IPS-20b (cell line): ENCODE results near the gene TMEM220.
"Not testable (repeated sequence)": the region's sequence is repeated elsewhere in the genome, so short reads cannot be mapped to it uniquely, and the experiment has no call there.

Experiments used
- H3K27ac ChIP-seq: one replicate; pipeline ENCODE4 v1.5.1; 2013; ENCODE audit warnings: low read length
- H3K27me3 ChIP-seq: 2 replicates; pipeline ENCODE4 v1.6.1; 2013; ENCODE audit warnings: mild to moderate bottlenecking, low read length, inconsistent platforms; ENCODE audit not compliant: insufficient read depth
- H3K36me3 ChIP-seq: 2 replicates; pipeline ENCODE4 v1.6.1; 2013; ENCODE audit warnings: low read depth, mild to moderate bottlenecking, inconsistent platforms, low read length, moderate library complexity; ENCODE audit not compliant: insufficient read depth
- H3K4me1 ChIP-seq: 2 replicates; pipeline ENCODE4 v1.6.1; 2013; ENCODE audit warnings: mild to moderate bottlenecking, control low read depth, inconsistent platforms, low read length, moderate library complexity; ENCODE audit not compliant: insufficient read depth
- H3K4me3 ChIP-seq: 2 replicates; pipeline ENCODE4 v1.5.1; 2013; ENCODE audit warnings: mild to moderate bottlenecking, low read length, inconsistent platforms
- H3K9ac ChIP-seq: 2 replicates; pipeline ENCODE4 v1.6.1; 2013; ENCODE audit warnings: low read depth, mild to moderate bottlenecking, inconsistent platforms, low read length, moderate library complexity
- H3K9me3 ChIP-seq: 2 replicates; pipeline ENCODE4 v1.6.1; 2013; ENCODE audit warnings: mild to moderate bottlenecking, low read depth, low read length, inconsistent platforms; ENCODE audit not compliant: insufficient read depth

Gene TMEM220

DNA sequence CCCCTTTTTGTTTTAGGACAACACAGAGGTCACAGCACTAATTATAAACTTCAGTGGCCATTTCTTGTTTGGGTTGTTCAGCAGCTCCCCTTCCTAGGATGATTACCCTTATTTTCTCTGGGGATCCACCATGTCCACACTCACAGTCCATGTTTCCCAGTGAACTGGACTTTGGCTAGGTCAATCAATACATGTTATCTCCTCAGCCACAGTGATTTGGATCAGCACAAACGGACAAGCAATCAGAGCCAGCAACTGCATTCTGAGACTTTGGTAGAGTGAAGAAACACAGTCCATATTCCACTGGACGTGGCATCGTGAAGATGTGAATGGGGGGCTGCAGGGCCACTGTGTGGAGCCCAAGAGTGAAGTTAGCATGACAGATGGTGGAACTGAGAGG, 4.6 kb downstream of the TMEM220 start:
- Histone ChIP-seq H3K9me3 (no peaks in the 10 kb centered on the region), H3K27me3 (no peaks in the 10 kb centered on the region), H3K4me1 (no peaks in the 10 kb centered on the region), H3K9ac (no peak overlapping the region), H3K36me3 (no peaks in the 10 kb centered on the region; the same call in 1 of the 2 replicates), H3K27ac (no peak overlapping the region), H3K4me3 (no peak overlapping the region)

DNA sequence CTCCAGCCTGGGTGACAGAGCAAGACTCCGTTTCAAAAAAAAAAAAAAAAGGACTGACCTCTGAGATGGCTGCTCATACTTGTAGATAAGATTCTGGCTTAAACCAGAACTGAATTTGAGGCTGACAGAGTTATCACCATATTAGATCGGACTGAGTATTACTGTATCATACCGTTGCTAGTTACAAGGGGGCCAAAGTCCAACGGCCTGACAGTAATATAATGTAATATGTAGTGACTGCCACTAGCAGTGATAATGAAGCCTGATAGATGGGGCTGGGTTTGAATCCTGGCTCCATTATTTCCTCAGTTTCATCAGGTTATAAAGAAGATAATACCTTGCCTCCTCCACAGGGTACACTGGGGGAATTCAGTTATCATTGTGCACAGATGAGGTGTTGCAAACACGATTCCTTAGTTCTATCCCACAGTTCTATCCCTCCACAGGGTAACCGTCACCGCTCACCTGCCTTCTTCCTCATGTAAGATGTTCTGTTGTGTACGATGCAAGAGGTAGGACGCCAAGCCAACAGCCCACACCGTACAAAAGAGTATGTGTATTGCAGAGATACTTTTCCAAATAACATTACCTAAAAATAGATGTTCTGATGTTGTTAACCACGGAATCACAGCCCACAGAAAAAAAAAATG, 5.2 kb downstream of the TMEM220 start:
- H3K9me3 ChIP-seq, result no peaks in the 10 kb centered on the region
- H3K36me3 ChIP-seq, result no peaks in the 10 kb centered on the region; the same call in 1 of the 2 replicates
- H3K9ac ChIP-seq, result no peak overlapping the region
- H3K4me3 ChIP-seq, result no peak overlapping the region
- no peak overlapping the region for H3K27ac ChIP-seq
- no peaks in the 10 kb centered on the region for H3K27me3 ChIP-seq
- no peaks in the 10 kb centered on the region for H3K4me1 ChIP-seq

DNA sequence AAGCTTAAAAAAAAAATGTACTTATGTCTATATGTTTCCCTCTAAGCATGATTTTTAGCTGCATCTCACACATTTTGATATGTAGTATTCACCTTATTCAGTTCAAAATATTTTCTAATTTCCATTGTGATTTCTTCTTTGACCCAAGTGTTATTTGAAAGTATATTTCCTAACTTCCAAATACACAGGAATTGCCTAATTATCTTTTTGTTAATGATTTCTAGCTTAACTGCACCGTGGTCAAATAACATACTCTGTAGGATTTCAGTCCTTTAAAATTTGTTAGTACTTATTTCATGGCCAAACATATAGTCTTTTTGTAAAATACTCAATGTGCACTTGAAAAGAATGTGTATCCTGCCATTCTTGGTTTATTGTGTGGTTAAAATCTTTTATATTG, 11.3 kb downstream of the TMEM220 start:
- no peaks in the 10 kb centered on the region for H3K27me3 ChIP-seq
- no peak overlapping the region for H3K9ac ChIP-seq
- peaks cover 9% of the 10 kb centered on the region; the same call in 1 of the 2 replicates for H3K36me3 ChIP-seq
- H3K27ac ChIP-seq, result no peak overlapping the region
- no peak overlapping the region for H3K4me3 ChIP-seq
- no peaks in the 10 kb centered on the region for H3K4me1 ChIP-seq
- H3K9me3 ChIP-seq, result no peaks in the 10 kb centered on the region

DNA sequence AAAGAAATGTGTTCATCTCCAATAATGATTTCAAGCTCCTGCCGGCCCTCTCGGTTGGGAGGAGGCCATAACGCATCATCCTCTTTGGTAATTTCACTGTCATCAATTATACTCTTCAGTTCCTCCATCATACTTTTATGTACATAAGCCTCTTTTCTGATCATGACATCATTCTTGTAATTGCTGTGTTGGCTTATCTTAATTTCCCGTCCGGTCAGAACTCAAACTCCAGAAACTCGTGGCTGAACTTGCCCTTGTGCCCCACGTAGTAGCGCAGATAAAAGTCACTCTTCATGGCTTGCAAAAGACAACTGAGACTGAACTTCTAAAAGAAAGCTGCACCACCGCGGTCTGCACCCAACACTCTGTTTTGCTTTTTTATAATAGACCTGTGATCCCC, 13.6 kb downstream of the TMEM220 start:
- Histone ChIP-seq H3K9ac (no peak overlapping the region), H3K27ac (no peak overlapping the region), H3K27me3 (no peaks in the 10 kb centered on the region), H3K4me1 (no peaks in the 10 kb centered on the region), H3K4me3 (no peak overlapping the region), H3K36me3 (peaks cover 25% of the 10 kb centered on the region), H3K9me3 (no peaks in the 10 kb centered on the region)

DNA sequence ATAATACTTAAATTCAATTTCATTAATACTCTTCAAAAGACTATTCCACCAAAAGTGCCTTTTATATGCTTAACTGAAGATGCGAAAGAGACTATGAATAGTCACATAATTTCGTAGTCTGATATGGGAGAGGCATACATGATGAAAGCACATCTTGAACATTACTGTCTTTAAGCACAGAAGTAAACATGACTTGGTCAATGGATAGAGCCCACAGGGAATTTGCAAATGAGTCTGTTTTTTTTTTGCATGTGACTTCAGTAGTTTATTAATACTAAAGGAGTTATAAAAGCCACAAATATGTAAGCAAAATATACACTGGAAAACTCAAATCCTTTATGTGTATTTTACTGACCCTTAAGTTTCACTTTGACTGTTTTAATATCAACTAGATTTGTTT, 16.5 kb downstream of the TMEM220 start:
- Histone ChIP-seq H3K27me3 (no peaks in the 10 kb centered on the region), H3K36me3 (peaks cover 51% of the 10 kb centered on the region), H3K9me3 (no peaks in the 10 kb centered on the region), H3K9ac (no peak overlapping the region), H3K4me3 (no peak overlapping the region), H3K27ac (no peak overlapping the region), H3K4me1 (no peaks in the 10 kb centered on the region)

DNA sequence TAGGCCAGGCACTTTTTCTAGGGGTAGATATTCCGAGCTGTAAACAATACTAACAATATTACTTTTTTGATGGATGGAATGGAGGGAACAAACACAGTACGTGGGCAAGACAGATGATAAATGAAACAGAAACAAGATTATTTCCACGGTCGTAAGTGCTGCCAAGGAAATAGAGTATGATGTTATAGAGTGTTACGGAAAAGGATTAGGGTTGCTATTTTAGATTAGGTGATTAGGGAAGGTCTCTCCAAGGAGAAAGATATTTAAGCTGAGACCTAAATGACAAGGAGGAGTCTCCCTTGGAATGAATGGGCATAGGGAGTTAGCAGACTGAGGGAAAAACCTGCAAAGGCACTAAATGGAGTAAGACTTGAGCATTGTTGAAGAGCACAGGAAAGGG, 24.1 kb downstream of the TMEM220 start:
- no peak overlapping the region for H3K4me3 ChIP-seq
- H3K36me3 ChIP-seq, result peaks cover 52% of the 10 kb centered on the region
- no peak overlapping the region for H3K27ac ChIP-seq
- no peak overlapping the region for H3K9ac ChIP-seq
- H3K4me1 ChIP-seq, result no peaks in the 10 kb centered on the region
- H3K27me3 ChIP-seq, result no peaks in the 10 kb centered on the region
- H3K9me3 ChIP-seq, result no peaks in the 10 kb centered on the region

DNA sequence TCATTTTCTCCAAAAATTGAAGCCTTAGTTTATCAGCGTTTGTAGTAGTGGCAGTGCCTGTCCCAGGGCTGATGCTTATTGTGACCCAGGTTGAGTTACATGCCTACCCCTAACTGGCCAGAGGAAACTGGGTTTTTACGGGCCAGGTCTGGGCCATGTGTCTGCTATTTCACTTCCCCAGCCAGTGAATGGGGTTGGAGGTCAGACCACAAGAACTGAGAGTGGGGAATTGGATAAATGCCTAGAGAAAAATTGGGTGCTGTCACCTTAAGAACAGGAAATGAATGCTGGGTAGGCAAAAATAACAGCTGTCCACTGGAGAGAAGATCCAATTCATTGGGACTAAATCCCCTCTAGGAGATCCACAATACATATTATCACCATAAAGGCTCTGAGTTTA, 27.2 kb downstream of the TMEM220 start:
- Histone ChIP-seq H3K9me3 (no peaks in the 10 kb centered on the region), H3K4me1 (peaks cover 4% of the 10 kb centered on the region; the same call in 1 of the 2 replicates), H3K36me3 (peaks cover 28% of the 10 kb centered on the region), H3K27ac (no peak overlapping the region), H3K4me3 (no peak overlapping the region), H3K27me3 (no peaks in the 10 kb centered on the region), H3K9ac (no peak overlapping the region)

DNA sequence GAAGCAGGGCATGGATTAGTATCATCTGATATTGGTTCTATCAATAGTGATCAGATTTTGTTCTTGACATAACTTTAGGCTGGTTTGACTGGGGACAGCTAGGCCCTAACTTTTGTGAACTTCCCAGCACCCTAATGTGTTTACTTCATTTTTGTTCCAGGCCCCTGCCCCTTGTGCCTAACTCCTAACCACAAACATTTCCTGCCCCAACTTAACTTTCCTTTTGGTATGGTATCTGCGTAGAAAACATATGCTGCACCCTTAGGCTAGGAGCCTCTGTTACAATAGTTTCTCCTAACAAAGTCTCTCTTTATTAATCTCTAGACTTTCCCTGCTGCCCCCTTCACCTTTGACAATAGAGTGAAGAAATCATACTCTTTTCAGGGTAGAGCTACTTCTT, 30.0 kb downstream of the TMEM220 start:
- H3K9me3 ChIP-seq, result no peaks in the 10 kb centered on the region
- no peaks in the 10 kb centered on the region for H3K27me3 ChIP-seq
- H3K4me3 ChIP-seq, result no peak overlapping the region
- H3K27ac ChIP-seq, result no peak overlapping the region
- H3K36me3 ChIP-seq, result peaks cover 11% of the 10 kb centered on the region
- no peak overlapping the region for H3K9ac ChIP-seq
- H3K4me1 ChIP-seq, result peaks cover 4% of the 10 kb centered on the region; the same call in 1 of the 2 replicates

DNA sequence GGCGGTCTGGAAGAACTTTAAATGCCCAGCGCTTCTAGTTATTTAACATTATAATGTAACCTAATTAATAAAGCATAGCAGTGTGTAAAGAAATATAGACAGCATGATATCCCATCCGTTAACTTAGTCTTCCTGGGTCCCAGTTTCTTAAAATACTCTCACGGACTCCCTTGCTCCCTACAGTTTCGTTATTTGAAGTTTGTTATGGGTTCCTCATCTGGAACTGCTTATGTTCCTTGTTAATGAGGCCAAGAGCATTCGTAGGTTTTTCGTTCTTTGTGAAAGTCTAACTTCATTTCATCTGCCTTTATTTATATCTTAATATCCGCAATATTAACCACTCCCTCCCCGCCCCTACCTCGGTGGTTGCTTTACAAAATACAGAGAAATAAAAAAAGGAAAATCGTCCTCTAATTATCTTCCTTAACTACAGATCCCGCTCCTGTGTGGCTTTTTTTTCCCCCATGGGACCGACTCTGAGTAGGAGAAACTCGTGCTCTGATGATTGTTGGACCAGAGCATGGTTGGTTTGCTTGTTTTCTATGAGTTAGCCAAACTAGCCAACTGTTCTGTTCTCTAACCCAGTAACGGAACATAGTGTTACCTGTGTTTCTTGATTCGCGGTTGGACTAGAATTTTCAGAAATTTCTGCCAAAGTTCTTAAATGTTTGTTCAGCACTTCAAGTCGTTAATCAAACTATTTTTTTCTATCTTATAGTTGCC, 31.6 kb downstream of the TMEM220 start:
- Histone ChIP-seq H3K9ac (peak overlapping the region; percentile 81; the same call in 1 of the 2 replicates), H3K27me3 (no peaks in the 10 kb centered on the region), H3K9me3 (no peaks in the 10 kb centered on the region), H3K36me3 (peaks cover 25% of the 10 kb centered on the region), H3K4me1 (peaks cover 4% of the 10 kb centered on the region; the same call in 1 of the 2 replicates), H3K4me3 (peak overlapping the region; percentile 88), H3K27ac (peak overlapping the region; percentile 38)

DNA sequence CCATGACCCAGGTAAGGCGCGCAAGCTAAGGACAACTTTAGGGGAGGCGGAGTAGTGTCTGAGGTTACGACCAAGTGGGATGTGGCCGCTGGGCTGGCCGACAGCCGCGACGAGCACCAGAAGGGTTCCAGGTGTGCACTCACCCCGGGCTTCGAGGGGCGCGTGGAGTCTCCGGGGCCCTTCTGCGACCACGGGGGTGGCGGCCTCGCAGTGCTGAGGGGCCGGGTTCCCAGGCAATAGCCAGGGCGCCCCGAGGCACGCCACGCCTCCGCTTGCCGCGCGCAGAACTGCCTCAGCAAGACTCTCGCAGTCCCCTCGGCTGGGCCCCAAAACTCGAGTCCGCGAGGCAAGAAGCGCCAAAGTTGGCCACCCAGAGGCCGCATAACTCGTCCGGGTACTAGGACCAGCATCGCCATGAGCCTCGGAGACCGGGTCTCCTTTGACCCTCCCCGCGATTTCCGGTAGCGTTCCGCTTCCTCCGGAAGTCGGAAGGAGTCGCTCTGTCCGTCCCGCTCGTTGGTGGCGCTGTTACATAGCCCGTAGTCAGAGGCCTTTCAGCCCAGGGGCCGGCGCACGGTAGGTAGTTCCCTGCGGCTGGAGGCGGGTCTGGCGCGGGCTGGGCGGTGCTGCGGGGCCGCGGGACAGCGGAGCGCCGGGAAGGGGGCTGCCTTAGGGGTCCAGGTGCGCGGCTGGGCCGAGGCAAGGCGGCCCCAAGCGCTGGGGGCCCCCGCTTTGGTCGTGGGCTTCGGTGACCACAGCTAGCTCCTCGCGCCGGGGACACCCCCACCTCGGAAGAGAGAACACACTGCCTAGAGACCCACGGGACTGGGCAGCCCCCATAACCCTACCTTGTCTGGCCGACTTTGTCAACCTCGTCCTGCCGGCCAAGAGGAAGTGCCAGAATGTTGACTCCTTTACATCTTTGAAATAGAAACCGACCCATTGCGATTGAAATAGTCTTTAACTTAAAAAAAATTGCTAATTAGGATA, 32.4 kb downstream of the TMEM220 start, which contains the start of the genes ADPRM and SCO1:
Gene ADPRM, plus strand, starts transcription at position 503 of the 990 bp plus-strand sequence. CDS start 7,333 bp downstream, outside the sequence.
Gene SCO1, minus strand, starts transcription at position 442 of the 990 bp plus-strand sequence. Its CDS starts 26 bp downstream, at position 416.
- peaks cover 4% of the 10 kb centered on the region; the same call in 1 of the 2 replicates for H3K4me1 ChIP-seq
- peak within 1 kb of the TSS; percentile 40 for H3K27ac ChIP-seq
- H3K9me3 ChIP-seq, result no peaks in the 10 kb centered on the region
- peaks cover 34% of the 10 kb centered on the region for H3K36me3 ChIP-seq
- H3K27me3 ChIP-seq, result no peaks in the 10 kb centered on the region
- peak within 1 kb of the TSS; percentile 81 for H3K9ac ChIP-seq
- H3K4me3 ChIP-seq, result peak within 1 kb of the TSS; percentile 88

DNA sequence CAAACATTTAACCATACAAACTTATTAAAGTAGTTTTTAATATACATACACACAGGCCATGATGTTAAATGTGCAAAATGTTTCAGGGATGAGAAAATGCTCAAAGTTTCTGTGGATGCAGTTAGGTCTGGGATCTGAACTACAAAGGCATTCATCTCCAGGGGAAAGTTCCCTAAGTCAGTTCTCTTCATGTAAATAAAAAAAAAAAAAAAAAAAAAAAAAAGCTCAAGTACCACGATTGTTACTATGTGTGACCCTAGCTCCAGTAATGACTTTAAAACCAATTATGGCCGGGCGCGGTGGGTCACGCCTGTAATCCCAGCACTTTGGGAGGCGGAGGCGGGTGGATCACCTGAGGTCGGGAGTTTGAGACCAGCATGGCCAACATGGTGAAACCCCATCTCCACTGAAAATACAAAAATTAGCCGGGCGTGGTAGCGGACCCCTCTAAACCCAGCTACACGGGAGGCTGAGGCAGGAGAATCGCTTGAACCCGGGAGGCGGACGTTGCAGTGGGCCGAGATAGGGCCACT, 33.9 kb downstream of the TMEM220 start:
- peak overlapping the region; percentile 81; the same call in 1 of the 2 replicates for H3K9ac ChIP-seq
- H3K27ac ChIP-seq, H3K4me1 ChIP-seq, H3K9me3 ChIP-seq, H3K27me3 ChIP-seq: not testable (repeated sequence)
- peak overlapping the region; percentile 88 for H3K4me3 ChIP-seq
- peaks cover 49% of the 10 kb centered on the region for H3K36me3 ChIP-seq
